Adrenal gland (tissue), 12 donors: ENCODE results near the gene TEX22. TPM values are rescaled to one million over a fixed set of nuclear protein-coding genes. Genes with fewer than 3 reads are reported as not detected.
A peak's percentile ranks its signal among the peaks of the same experiment; 100 is the strongest.

Experiments used
- DNase-seq, 7 donors: peaks; one replicate each; pipeline ENCODE4 v3.0.0-alpha.2; 2019 to 2020
- H3K27ac ChIP-seq, 5 donors: fragments of 200-600 bp; sonication (generic) in 4 of 5; 1 replicate in 3 of 5; 2 replicates in 2 of 5; pipeline versions ENCODE4 v1.5.1 to v1.8.0; 2016 to 2020; ENCODE audit warnings: mild to moderate bottlenecking in 1 of 5
- H3K27me3 ChIP-seq: fragments of 200-600 bp; 2 replicates; pipeline ENCODE4 v1.8.0; 2021
- H3K36me3 ChIP-seq, 2 donors: fragments of 200-600 bp; replicated peaks in 1 of 2; 1 replicate in 1 of 2; 2 replicates in 1 of 2; pipeline versions ENCODE4 v1.5.1 to v1.8.0; 2018 to 2022
- H3K4me1 ChIP-seq, 2 donors: fragments of 200-600 bp; replicated peaks in 1 of 2; 1 replicate in 1 of 2; 2 replicates in 1 of 2; pipeline versions ENCODE4 v1.5.1 to v1.8.0; 2018 to 2021
- H3K4me3 ChIP-seq, 4 donors: fragments of 200-600 bp; sonication (generic) in 3 of 4; one replicate each; pipeline ENCODE4 v1.5.1; 2016 to 2018
- H3K9me3 ChIP-seq, 3 donors: fragments of 200-600 bp; sonication (generic) in 1 of 3; replicated peaks in 1 of 3; 1 replicate in 2 of 3; 2 replicates in 1 of 3; pipeline versions ENCODE4 v1.5.1 to v1.8.0; 2016 to 2021
- POLR2A ChIP-seq, 2 donors: fragments of 450-650 bp; IDR thresholded peaks; one replicate each; pipeline ENCODE4 v1.6.1; 2017; ENCODE audit warnings: antibody characterized with exemption in 2 of 2, mild to moderate bottlenecking in 2 of 2, moderate library complexity in 1 of 2
- WGBS, 4 donors: extraction: QIAGEN DNeasy Blood & Tissue Kit in 2 of 4; methylation state at CpG; one replicate each; pipeline versions ENCODE4 v1.1.5 to v1.1.7; 2013 to 2017; 5-methylcytosine and 5-hydroxymethylcytosine counted together
- intact Hi-C, 2 donors: fragments of 100-400 bp; cut with DNase I; formaldehyde crosslinking; loops; one replicate each; pipeline versions ENCODE4 v1.14.1 to v1.15.0; 2022 to 2023
- polyA plus RNA-seq, 3 donors: library from polyadenylated mRNA; stranded (reverse); fragments of 200-250 nt in 2 of 3; fragments of 350-450 nt in 1 of 3; fragmentation: Illumina TruSeq in 1 of 3; extraction: RNeasy Lipid Tissue Mini Kit (QIAGEN cat#74804) in 1 of 3; gene quantifications; one replicate each; pipeline ENCODE4 v1.2.3, GENCODE V29; 2013 to 2014
- total RNA-seq, 9 donors: library from RNA; depleted of rRNA in 4 of 9; stranded (reverse); fragments of >200 nt in 4 of 9; fragments of 120-200 nt in 1 of 9; fragmentation: NEBNext Ultra II Directional in 1 of 9; extraction: Animal tissue kit (Norgen Biotek cat#: 25700) in 1 of 9; gene quantifications; one replicate each; pipeline versions ENCODE4 v1.1.0 to v1.2.4, GENCODE V29; 2013 to 2023
- TF ChIP-seq, protein P1 (sequence below), 6 experiments: fragments of 450-650 bp in 4 of 6; fragments of 200-600 bp in 2 of 6; sonication (generic) in 1 of 6; IDR thresholded peaks; 1 replicate in 5 of 6; 2 replicates in 1 of 6; pipeline versions ENCODE4 v1.5.1 to v1.8.0; 2016 to 2021; ENCODE audit warnings: antibody characterized with exemption in 6 of 6, mild to moderate bottlenecking in 2 of 6, moderate library complexity in 1 of 6
- donor health status: healthy with polysubstance abuse.
- donor health status: Bipolar disorder and iron deficiency.
- donor health status: DM: yes; HTN: yes; CAD: no.
- donor health status: DM: no; HTN: no; CAD: no.
- donor health status: DM: no; HTN: no; CAD: no.
- donor health status: DM: yes; HTN: yes; CAD: no.

The TEX22 gene
- total and polyA plus RNA-seq, 12 donors, result 0.17 to 2.8 (median 0.38) TPM; not detected in 3

- Histone ChIP-seq H3K4me1 (no peaks in the 10 kb centered on the region), H3K27me3 (no peaks in the 10 kb centered on the region), H3K27ac (no peak overlapping the region), H3K36me3 (peaks cover 0 to 41% of the 10 kb centered on the region in 2 donors), H3K9me3 (no peaks in the 10 kb centered on the region), H3K4me3 (no peak overlapping the region)
- intact Hi-C loops, result no loop called here
- TF ChIP-seq, protein P1, sequence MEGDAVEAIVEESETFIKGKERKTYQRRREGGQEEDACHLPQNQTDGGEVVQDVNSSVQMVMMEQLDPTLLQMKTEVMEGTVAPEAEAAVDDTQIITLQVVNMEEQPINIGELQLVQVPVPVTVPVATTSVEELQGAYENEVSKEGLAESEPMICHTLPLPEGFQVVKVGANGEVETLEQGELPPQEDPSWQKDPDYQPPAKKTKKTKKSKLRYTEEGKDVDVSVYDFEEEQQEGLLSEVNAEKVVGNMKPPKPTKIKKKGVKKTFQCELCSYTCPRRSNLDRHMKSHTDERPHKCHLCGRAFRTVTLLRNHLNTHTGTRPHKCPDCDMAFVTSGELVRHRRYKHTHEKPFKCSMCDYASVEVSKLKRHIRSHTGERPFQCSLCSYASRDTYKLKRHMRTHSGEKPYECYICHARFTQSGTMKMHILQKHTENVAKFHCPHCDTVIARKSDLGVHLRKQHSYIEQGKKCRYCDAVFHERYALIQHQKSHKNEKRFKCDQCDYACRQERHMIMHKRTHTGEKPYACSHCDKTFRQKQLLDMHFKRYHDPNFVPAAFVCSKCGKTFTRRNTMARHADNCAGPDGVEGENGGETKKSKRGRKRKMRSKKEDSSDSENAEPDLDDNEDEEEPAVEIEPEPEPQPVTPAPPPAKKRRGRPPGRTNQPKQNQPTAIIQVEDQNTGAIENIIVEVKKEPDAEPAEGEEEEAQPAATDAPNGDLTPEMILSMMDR (IDR thresholded peaks at IDR 0.05), result no peak
- TF ChIP-seq POLR2A (IDR thresholded peaks at IDR 0.05), result no peak
- WGBS, 4 donors, result 95 to 98% (median 97%) methylated on average over 6 to 29 of the region's 29 CpGs
- no peak for DNase-seq
Observed at GRCh38 chr14:105384605-105385321, 13.6 kb upstream of the TEX22 start.

GRCh38 chr14:105385322-105385637 is 13.1 kb upstream of the TEX22 start:
- H3K9me3 ChIP-seq, result no peaks in the 10 kb centered on the region
- no peaks in the 10 kb centered on the region for H3K4me1 ChIP-seq
- 87 to 97% (median 96%) methylated on average over 8 to 19 of the region's 19 CpGs for whole genome bisulfite sequencing, 4 donors
- DNase-seq, result no peak
- TF ChIP-seq, protein P1 (IDR thresholded peaks at IDR 0.05), result no peak
- TF ChIP-seq POLR2A (IDR thresholded peaks at IDR 0.05), result no peak
- intact Hi-C loops, result no loop called here
- no peak overlapping the region for H3K27ac ChIP-seq
- H3K36me3 ChIP-seq, result peaks cover 0 to 41% of the 10 kb centered on the region in 2 donors
- H3K4me3 ChIP-seq, result no peak overlapping the region
- no peaks in the 10 kb centered on the region for H3K27me3 ChIP-seq

DNA sequence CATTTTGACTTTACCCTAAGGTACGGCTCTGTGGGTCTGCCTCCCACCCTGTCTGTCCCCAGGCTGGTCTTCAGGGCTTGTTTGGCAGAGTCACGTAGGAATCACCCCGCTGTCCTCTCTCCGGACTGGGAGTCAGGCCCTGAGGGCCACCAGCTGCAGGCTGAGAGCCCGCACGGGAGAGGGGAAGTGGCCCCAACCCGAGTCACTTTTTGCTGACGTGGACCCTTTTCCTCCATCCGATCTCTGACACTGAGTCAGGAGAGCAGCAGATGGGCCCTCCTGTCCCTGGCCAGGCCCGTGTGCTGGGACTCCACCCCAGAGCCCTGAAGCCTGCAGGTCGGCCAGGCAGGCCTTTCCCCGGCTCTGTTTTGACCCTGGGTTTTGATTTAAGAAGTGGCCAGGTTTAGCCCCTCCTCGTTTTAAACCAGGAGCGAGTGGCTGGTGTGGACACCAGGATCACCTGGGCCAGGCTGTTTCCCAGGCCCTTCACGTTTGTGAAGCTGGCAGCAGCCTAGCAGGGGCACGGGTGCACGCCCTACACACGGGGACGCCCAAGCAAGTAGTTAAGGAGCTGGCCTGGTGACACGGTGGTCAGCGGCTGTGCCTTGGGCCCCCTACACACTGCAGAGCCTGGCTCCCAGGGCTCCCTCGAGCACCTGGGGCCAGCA is 12.5 kb upstream of the TEX22 start:
- no peak overlapping the region for H3K27ac ChIP-seq
- no peaks in the 10 kb centered on the region for H3K27me3 ChIP-seq
- no peaks in the 10 kb centered on the region for H3K9me3 ChIP-seq
- intact Hi-C loops, result no loop called here
- H3K4me1 ChIP-seq, result no peaks in the 10 kb centered on the region
- TF ChIP-seq POLR2A (IDR thresholded peaks at IDR 0.05), result no peak
- TF ChIP-seq, protein P1 (IDR thresholded peaks at IDR 0.05), result no peak
- peaks cover 0 to 41% of the 10 kb centered on the region in 2 donors for H3K36me3 ChIP-seq
- DNase-seq, result peak in 3 of 7 donors; percentile 20 to 50 (median 43)
- no peak overlapping the region for H3K4me3 ChIP-seq
- 83 to 90% (median 87%) methylated on average over 8 to 22 of the region's 22 CpGs for WGBS, 4 donors

DNA sequence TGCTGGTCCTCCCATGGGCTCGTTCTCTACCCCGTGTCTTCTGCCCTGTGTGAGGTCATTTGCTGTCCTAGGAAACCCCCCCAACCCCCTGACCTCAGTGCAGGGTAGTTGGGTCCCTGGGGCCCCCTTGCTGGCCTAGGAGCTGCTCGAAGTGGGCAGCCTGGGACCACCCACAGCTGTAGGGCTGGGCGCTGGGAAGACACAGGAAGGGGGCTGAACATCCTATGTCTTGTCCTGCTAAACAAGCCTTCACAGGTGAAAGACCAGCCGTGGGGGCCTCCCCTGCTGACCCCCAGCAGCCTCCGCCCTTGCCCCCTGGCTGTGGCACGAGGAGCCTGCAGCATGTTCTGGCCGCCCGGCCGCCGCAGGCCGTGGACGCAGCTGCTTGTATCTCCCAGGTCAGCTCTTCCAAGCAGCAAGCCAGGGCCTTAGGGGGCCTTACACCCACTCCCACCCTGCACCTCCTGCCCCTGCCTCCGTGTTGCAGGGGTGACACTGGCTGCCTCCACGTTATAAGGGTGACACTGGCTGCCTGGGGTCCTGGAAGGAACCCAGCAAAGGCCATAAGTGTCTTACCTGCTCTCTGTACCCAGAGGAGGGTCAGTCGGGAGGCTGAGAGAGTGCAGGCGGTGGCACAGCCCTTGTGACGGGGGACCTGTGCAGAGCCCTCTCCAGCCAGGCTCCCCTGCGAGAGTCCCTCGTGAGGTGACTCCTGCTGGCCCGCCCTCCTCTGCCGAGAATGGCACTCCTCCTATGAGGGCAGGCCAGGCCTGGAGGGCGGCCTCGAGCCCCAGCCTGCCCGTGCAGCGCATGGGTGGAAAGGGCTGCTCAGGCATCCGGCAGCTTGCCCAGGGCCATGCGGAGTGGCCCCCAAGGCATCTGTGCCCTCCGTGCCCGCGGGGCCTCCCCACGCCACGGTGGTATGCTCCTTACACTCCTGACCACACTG is 11.5 kb upstream of the TEX22 start:
- Histone ChIP-seq H3K27ac (no peak overlapping the region), H3K9me3 (no peaks in the 10 kb centered on the region), H3K36me3 (peaks cover 0 to 41% of the 10 kb centered on the region in 2 donors), H3K4me1 (no peaks in the 10 kb centered on the region), H3K27me3 (no peaks in the 10 kb centered on the region), H3K4me3 (no peak overlapping the region)
- 93 to 94% (median 94%) methylated on average over 7 to 33 of the region's 33 CpGs for WGBS, 4 donors
- TF ChIP-seq, protein P1 (IDR thresholded peaks at IDR 0.05), result no peak
- no peak for TF ChIP-seq POLR2A (IDR thresholded peaks at IDR 0.05)
- no peak for DNase-seq
- intact Hi-C loops, result no loop called here
